Spleen (tissue), 7 donors: ENCODE results near the gene SDK1.

Experiments used
- POLR2A ChIP-seq, 3 donors: fragments of 450-650 bp; IDR thresholded peaks; one replicate each; pipeline ENCODE4 v1.5.1; 2017; ENCODE audit warnings: antibody characterized with exemption in 3 of 3, mild to moderate bottlenecking in 1 of 3
- POLR2AphosphoS5 ChIP-seq, 3 donors: sonication (generic); formaldehyde crosslinking; IDR thresholded peaks; one replicate each; pipeline ENCODE4 v1.5.1; 2017; ENCODE audit warnings: antibody characterized with exemption in 3 of 3
- TF ChIP-seq, protein P1 (sequence below), 11 experiments: fragments of 200-600 bp in 7 of 11; fragments of 450-650 bp in 4 of 11; sonication (generic) in 4 of 11; IDR thresholded peaks in 8 of 11; conservative IDR thresholded peaks in 3 of 11; 1 replicate in 7 of 11; 2 replicates in 4 of 11; pipeline versions ENCODE4 v1.4.0 to v1.8.0; 2016 to 2021; ENCODE audit warnings: antibody characterized with exemption in 11 of 11, inconsistent platforms in 4 of 11, mild to moderate bottlenecking in 1 of 11
- donor health status: DM: no; HTN: no; CAD: no; lungs with moderate emphysema.
- donor health status: DM: no; HTN: no; CAD: no.
- donor health status: DM: no; HTN: no; CAD: no.

DNA sequence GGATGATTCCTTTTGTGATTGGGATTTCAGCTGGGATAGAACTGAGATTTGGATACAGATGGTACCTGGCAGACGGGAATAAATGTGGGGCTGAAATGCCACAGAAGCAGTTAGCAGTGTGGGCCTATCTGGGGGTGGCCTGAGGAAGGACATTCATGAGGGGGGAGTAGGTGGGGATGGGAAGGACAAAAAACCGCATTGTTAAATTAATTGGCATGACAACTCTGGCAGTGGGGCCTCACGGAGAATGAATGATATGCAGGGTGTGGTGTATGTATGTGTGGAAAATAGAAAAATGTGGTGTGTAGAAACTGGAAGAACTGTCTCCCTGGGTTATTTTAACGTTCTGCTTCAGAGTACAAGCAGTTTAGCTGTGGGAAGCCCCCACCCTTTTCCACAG, 17.8 kb downstream of the SDK1 start:
- TF ChIP-seq POLR2A (IDR thresholded peaks at IDR 0.05): no peak
- TF ChIP-seq POLR2AphosphoS5 (IDR thresholded peaks at IDR 0.05): no peak
- TF ChIP-seq, protein P1, sequence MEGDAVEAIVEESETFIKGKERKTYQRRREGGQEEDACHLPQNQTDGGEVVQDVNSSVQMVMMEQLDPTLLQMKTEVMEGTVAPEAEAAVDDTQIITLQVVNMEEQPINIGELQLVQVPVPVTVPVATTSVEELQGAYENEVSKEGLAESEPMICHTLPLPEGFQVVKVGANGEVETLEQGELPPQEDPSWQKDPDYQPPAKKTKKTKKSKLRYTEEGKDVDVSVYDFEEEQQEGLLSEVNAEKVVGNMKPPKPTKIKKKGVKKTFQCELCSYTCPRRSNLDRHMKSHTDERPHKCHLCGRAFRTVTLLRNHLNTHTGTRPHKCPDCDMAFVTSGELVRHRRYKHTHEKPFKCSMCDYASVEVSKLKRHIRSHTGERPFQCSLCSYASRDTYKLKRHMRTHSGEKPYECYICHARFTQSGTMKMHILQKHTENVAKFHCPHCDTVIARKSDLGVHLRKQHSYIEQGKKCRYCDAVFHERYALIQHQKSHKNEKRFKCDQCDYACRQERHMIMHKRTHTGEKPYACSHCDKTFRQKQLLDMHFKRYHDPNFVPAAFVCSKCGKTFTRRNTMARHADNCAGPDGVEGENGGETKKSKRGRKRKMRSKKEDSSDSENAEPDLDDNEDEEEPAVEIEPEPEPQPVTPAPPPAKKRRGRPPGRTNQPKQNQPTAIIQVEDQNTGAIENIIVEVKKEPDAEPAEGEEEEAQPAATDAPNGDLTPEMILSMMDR (IDR thresholded peaks at IDR 0.05 in 8 of 11, conservative IDR thresholded peaks at IDR 0.05 in 3 of 11): no peak
